Measurements from ENCODE around the gene ZNF668. TPM values are rescaled to one million over a fixed set of nuclear protein-coding genes. Genes with fewer than 3 reads are reported as not detected.

Gene ZNF668
- total and polyA plus RNA-seq, 8 donors, result 3.8 to 12.2 (median 5.6) TPM

- DNase-seq (no peak), ATAC-seq (no peak)
- Histone ChIP-seq H3K27me3 (no peaks in the 10 kb centered on the region), H3K36me3 (peaks cover 0 to 57% of the 10 kb centered on the region in 2 donors), H3K27ac (no peak overlapping the region), H3K4me3 (no peak overlapping the region), H3K9me3 (no peaks in the 10 kb centered on the region), H3K4me1 (peaks cover 0 to 20% of the 10 kb centered on the region in 2 donors)
- TF ChIP-seq, protein P1, sequence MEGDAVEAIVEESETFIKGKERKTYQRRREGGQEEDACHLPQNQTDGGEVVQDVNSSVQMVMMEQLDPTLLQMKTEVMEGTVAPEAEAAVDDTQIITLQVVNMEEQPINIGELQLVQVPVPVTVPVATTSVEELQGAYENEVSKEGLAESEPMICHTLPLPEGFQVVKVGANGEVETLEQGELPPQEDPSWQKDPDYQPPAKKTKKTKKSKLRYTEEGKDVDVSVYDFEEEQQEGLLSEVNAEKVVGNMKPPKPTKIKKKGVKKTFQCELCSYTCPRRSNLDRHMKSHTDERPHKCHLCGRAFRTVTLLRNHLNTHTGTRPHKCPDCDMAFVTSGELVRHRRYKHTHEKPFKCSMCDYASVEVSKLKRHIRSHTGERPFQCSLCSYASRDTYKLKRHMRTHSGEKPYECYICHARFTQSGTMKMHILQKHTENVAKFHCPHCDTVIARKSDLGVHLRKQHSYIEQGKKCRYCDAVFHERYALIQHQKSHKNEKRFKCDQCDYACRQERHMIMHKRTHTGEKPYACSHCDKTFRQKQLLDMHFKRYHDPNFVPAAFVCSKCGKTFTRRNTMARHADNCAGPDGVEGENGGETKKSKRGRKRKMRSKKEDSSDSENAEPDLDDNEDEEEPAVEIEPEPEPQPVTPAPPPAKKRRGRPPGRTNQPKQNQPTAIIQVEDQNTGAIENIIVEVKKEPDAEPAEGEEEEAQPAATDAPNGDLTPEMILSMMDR (IDR thresholded peaks at IDR 0.05), result no peak
- intact Hi-C loops (cut with DNase I), result no loop called here
Measured at GRCh38 chr16:31090540-31090939, 16.5 kb upstream of the ZNF668 start.

GRCh38 chr16:31089199-31089598 lies 15.2 kb upstream of the ZNF668 start:
- Histone ChIP-seq H3K36me3 (peaks cover 0 to 70% of the 10 kb centered on the region in 2 donors), H3K27me3 (no peaks in the 10 kb centered on the region), H3K4me3 (no peak overlapping the region), H3K27ac (no peak overlapping the region), H3K9me3 (no peaks in the 10 kb centered on the region), H3K4me1 (peaks cover 0 to 11% of the 10 kb centered on the region in 2 donors)
- ATAC-seq, result no peak
- no peak for DNase-seq
- TF ChIP-seq, protein P1 (IDR thresholded peaks at IDR 0.05), result no peak
- intact Hi-C loops (cut with DNase I), result no loop called here

DNA sequence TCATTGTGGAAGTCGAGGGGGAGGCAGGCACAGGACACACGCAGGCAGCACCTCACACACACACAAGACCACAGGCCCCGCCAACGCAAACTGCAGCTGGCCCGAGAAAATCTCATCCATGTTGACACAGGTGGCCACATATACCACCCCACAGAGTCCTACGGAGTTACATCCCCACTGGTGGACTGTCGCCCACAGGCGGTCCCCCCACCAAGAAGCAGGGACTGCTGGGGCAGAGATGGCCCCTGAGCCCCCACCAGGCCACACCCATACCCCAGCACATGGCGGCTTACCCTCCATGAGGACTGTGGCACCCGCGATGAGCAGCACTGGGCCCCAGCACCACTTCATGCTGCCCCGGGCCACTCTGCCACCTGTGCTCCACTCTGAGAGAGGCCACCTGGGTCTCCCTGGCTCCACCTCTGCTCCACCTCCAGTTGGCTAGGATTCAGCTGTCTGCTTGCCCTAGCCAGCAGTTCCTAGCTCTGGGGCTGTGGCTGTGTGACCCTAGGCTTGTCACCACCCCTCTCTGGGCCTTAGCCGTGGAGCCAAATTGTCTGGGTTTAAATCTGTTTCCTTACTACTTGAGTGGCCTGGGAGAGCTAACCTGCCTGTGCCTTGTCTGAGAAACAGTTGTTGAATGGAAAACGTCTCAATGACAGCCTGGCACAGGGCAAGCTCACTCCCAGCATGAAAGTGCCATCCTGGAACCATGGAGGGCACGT lies 14.6 kb upstream of the ZNF668 start, which contains the start of gene PRSS53:
PRSS53 (minus strand) TSS at position 485 of the 725 bp plus-strand sequence; CDS start at position 351, 134 bp downstream.
- no peak for ATAC-seq
- Histone ChIP-seq H3K4me1 (peaks cover 0 to 5% of the 10 kb centered on the region in 2 donors), H3K27ac (no peak within 1 kb of the TSS), H3K9me3 (no peaks in the 10 kb centered on the region), H3K4me3 (no peak within 1 kb of the TSS), H3K27me3 (no peaks in the 10 kb centered on the region), H3K36me3 (peaks cover 0 to 76% of the 10 kb centered on the region in 2 donors)
- no peak for DNase-seq
- intact Hi-C loops (cut with DNase I), result no loop called here
- TF ChIP-seq, protein P1 (IDR thresholded peaks at IDR 0.05), result no peak

GRCh38 chr16:31087971-31088370 lies 13.9 kb upstream of the ZNF668 start:
- no peaks in the 10 kb centered on the region for H3K4me1 ChIP-seq
- H3K36me3 ChIP-seq, result peaks cover 0 to 82% of the 10 kb centered on the region in 2 donors
- intact Hi-C loops (cut with DNase I), result no loop called here
- no peak overlapping the region for H3K27ac ChIP-seq
- no peak overlapping the region for H3K4me3 ChIP-seq
- ATAC-seq, result no peak
- H3K27me3 ChIP-seq, result no peaks in the 10 kb centered on the region
- H3K9me3 ChIP-seq, result no peaks in the 10 kb centered on the region
- TF ChIP-seq, protein P1 (IDR thresholded peaks at IDR 0.05), result no peak
- no peak for DNase-seq

DNA sequence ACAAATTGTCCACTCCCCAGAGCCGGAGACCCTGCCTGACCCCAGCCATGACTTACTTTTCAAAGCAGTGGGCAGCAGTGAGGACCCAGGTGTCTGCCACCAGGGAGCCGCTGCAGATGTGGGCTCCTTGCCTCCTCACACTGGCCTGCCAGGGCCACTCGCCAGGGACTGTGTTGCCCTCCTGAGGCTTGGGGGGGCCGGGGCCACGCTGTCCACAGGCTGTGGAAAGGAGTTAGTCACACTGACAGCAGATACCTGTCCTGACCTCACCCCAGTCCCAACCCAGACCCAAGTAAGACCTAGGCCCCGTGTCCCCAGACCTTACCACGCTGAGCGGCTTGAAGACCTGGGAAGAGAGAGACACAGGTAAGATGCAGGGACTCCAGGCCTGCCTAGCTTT lies 13.4 kb upstream of the ZNF668 start:
- H3K9me3 ChIP-seq, result no peaks in the 10 kb centered on the region
- ATAC-seq, result no peak
- no peak for DNase-seq
- peaks cover 0 to 87% of the 10 kb centered on the region in 2 donors for H3K36me3 ChIP-seq
- intact Hi-C loops (cut with DNase I), result no loop called here
- TF ChIP-seq, protein P1 (IDR thresholded peaks at IDR 0.05), result no peak
- H3K27ac ChIP-seq, result no peak overlapping the region
- H3K4me3 ChIP-seq, result no peak overlapping the region
- no peaks in the 10 kb centered on the region for H3K27me3 ChIP-seq
- no peaks in the 10 kb centered on the region for H3K4me1 ChIP-seq

Data from left lung (tissue), 10 donors.